PC-3 (cell line): ENCODE results near the gene RIT2. TPM values are rescaled to one million over a fixed set of nuclear protein-coding genes. Genes with fewer than 3 reads are reported as not detected.

Experiments used
- ATAC-seq: fragments of 200-7000 bp; cut with Tn5 transposase; 2 replicates; pipeline ENCODE4 v1.9.1; 2020; ENCODE audit warnings: mild to moderate bottlenecking, moderate library complexity
- BruUV-seq: library from RNA; stranded (reverse); fragments of 400-500 nt; replicated peaks from 2 replicates; lab custom pipeline; 2021; lab: Mats Ljungman, UMichigan
- CTCF ChIA-PET: fragments of 300-600 bp; sonication (Branson Sonifier 250); formaldehyde crosslinking; loops from one replicate; lab custom pipeline; 2022; ENCODE audit warnings: antibody characterized with exemption; lab: Charles Lee
- POLR2A ChIA-PET: fragments of 300-600 bp; sonication (Branson Sonifier 250); formaldehyde crosslinking; loops from one replicate; lab custom pipeline; 2022; ENCODE audit warnings: antibody characterized with exemption; ENCODE audit not compliant: unreplicated experiment; lab: Charles Lee
- DNase-seq: peaks from one replicate; pipeline ENCODE4 v3.0.0-alpha.2; 2015
- H2AFZ ChIP-seq: fragments of 300-600 bp; sonication (generic); 2 replicates; pipeline ENCODE4 v1.6.0; 2016; ENCODE audit warnings: antibody characterized with exemption, low read length
- H3F3A ChIP-seq: fragments of 300-600 bp; sonication (generic); one replicate; pipeline ENCODE4 v1.6.0; 2017; ENCODE audit warnings: antibody characterized with exemption, low read length, control low read depth, mild to moderate bottlenecking; ENCODE audit not compliant: unreplicated experiment
- H3K27ac ChIP-seq: fragments of 300-600 bp; sonication (generic); 2 replicates; pipeline ENCODE4 v1.5.1; 2016; ENCODE audit warnings: mild to moderate bottlenecking, low read length
- H3K27me3 ChIP-seq: fragments of 300-600 bp; sonication (generic); 2 replicates; pipeline ENCODE4 v1.6.1; 2016; ENCODE audit warnings: low read length, mixed read lengths
- H3K36me3 ChIP-seq: fragments of 300-600 bp; sonication (generic); 2 replicates; pipeline ENCODE4 v1.6.1; 2016; ENCODE audit warnings: low read depth, mixed run types, low read length, mixed read lengths
- H3K4me1 ChIP-seq: fragments of 300-600 bp; sonication (generic); 2 replicates; pipeline ENCODE4 v1.5.1; 2016; ENCODE audit warnings: low read length; ENCODE audit not compliant: insufficient read depth
- H3K4me2 ChIP-seq: fragments of 300-600 bp; sonication (generic); 2 replicates; pipeline ENCODE4 v1.6.0; 2016; ENCODE audit warnings: low read length
- H3K4me3 ChIP-seq: fragments of 300-600 bp; sonication (generic); 2 replicates; pipeline ENCODE4 v1.5.1; 2016; ENCODE audit warnings: mild to moderate bottlenecking, low read length, mixed read lengths
- H3K79me2 ChIP-seq: fragments of 300-600 bp; sonication (generic); 2 replicates; pipeline ENCODE4 v1.6.1; 2017; ENCODE audit warnings: low read length, mixed read lengths
- H3K9ac ChIP-seq: fragments of 300-600 bp; sonication (generic); 2 replicates; pipeline ENCODE4 v1.6.0; 2016; ENCODE audit warnings: mild to moderate bottlenecking, low read length
- H3K9me2 ChIP-seq: fragments of 300-600 bp; sonication (generic); replicated peaks from 2 replicates; pipeline ENCODE4 v1.6.1; 2016; ENCODE audit warnings: mixed run types, low read length, mixed read lengths
- H3K9me3 ChIP-seq: fragments of 300-600 bp; sonication (generic); 2 replicates; pipeline ENCODE4 v1.6.1; 2016; ENCODE audit warnings: low read length, mixed read lengths
- H4K20me1 ChIP-seq: fragments of 300-600 bp; sonication (generic); 2 replicates; pipeline ENCODE4 v1.6.1; 2016; ENCODE audit warnings: low read length, mixed read lengths
- EZH2 ChIP-seq: fragments of 300-600 bp; sonication (generic); IDR thresholded peaks from one replicate; pipeline ENCODE4 v1.6.1; 2017; ENCODE audit warnings: antibody characterized with exemption, mild to moderate bottlenecking, low read length; ENCODE audit not compliant: unreplicated experiment
- EZH2phosphoT487 ChIP-seq: fragments of 300-600 bp; sonication (generic); IDR thresholded peaks from 2 replicates; pipeline ENCODE4 v1.6.1; 2018; ENCODE audit warnings: mild to moderate bottlenecking, antibody characterized with exemption, low read length, borderline replicate concordance
- intact Hi-C: fragments of 100-400 bp; cut with micrococcal nuclease; formaldehyde crosslinking; loops from 2 replicates; pipeline ENCODE4 v1.9.0; 2023
- total RNA-seq: library from RNA; depleted of rRNA; stranded (reverse); fragments of >200 nt; gene quantifications from 2 replicates; pipeline ENCODE4 v1.2.3, GENCODE V29; 2014
- TF ChIP-seq, protein P1 (sequence below): fragments of 300-600 bp; sonication (generic); conservative IDR thresholded peaks from 2 replicates; pipeline ENCODE4 v1.5.1; 2017; ENCODE audit warnings: antibody characterized with exemption, low read depth, mild to moderate bottlenecking, low read length

Gene RIT2
- total RNA-seq, 1 experiment from 2014 or later: not detected

DNA sequence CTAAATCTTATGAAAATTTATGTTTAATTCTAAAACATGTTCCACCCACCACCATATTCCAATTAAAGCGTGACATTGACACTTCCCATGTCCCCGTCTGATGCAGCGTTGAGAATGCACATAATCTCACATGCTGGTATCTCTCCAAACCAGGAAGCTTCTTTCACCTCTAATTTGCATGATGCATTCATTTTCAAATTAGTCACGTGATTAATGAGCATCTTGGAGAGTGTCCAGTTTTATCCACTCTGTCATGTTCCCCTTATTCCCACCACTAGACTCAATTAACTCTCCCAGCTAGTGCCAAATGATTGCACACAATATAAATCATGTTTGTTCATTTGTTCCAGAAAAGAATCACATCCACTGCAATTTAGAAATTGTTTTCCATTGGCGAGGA is 105.8 kb downstream of the RIT2 start:
- CTCF ChIA-PET: no interaction called here
- H3K4me2 ChIP-seq: no peak overlapping the region
- no peaks in the 10 kb centered on the region for H4K20me1 ChIP-seq
- H3K9me3 ChIP-seq: no peaks in the 10 kb centered on the region
- H3K36me3 ChIP-seq: no peaks in the 10 kb centered on the region
- H3K9me2 ChIP-seq: no peaks in the 10 kb centered on the region
- no peak overlapping the region for H2AFZ ChIP-seq
- H3K4me1 ChIP-seq: no peaks in the 10 kb centered on the region
- TF ChIP-seq EZH2 (no peak), EZH2phosphoT487 (no peak)
- TF ChIP-seq, protein P1, sequence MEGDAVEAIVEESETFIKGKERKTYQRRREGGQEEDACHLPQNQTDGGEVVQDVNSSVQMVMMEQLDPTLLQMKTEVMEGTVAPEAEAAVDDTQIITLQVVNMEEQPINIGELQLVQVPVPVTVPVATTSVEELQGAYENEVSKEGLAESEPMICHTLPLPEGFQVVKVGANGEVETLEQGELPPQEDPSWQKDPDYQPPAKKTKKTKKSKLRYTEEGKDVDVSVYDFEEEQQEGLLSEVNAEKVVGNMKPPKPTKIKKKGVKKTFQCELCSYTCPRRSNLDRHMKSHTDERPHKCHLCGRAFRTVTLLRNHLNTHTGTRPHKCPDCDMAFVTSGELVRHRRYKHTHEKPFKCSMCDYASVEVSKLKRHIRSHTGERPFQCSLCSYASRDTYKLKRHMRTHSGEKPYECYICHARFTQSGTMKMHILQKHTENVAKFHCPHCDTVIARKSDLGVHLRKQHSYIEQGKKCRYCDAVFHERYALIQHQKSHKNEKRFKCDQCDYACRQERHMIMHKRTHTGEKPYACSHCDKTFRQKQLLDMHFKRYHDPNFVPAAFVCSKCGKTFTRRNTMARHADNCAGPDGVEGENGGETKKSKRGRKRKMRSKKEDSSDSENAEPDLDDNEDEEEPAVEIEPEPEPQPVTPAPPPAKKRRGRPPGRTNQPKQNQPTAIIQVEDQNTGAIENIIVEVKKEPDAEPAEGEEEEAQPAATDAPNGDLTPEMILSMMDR: no peak
- POLR2A ChIA-PET: no interaction called here
- no peaks in the 10 kb centered on the region for H3F3A ChIP-seq
- H3K4me3 ChIP-seq: no peak overlapping the region
- no peaks in the 10 kb centered on the region for H3K27me3 ChIP-seq
- no TSS peak for BruUV-seq
- no peaks in the 10 kb centered on the region for H3K79me2 ChIP-seq
- ATAC-seq: no peak
- no peak overlapping the region for H3K27ac ChIP-seq
- intact Hi-C loops: no loop called here
- no peak overlapping the region for H3K9ac ChIP-seq
- no peak for DNase-seq

DNA sequence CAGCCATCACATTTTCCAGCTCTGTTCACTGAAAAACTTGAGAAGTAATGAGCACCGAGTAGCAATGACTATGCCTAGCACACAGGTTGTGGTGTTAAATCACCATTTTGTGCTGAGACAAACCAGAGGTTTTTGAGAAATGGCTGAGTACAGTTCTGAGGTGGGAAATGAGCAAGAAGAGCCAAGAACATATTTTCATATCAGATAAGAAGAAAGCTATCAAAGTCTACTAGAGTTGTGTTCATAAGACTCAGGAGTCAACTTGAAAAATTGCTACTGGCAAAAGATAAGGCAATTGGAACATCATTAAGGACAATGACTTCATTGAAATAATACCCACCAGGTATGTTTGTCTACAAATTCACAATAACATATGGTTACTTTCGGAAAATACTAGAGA is 108.1 kb downstream of the RIT2 start:
- CTCF ChIA-PET: no interaction called here
- Histone ChIP-seq H4K20me1 (no peaks in the 10 kb centered on the region), H3K9me3 (no peaks in the 10 kb centered on the region), H3K36me3 (no peaks in the 10 kb centered on the region), H3K27me3 (no peaks in the 10 kb centered on the region), H3K4me1 (no peaks in the 10 kb centered on the region), H3K79me2 (no peaks in the 10 kb centered on the region), H2AFZ (no peak overlapping the region), H3F3A (no peaks in the 10 kb centered on the region), H3K9ac (no peak overlapping the region), H3K4me3 (no peak overlapping the region), H3K9me2 (no peaks in the 10 kb centered on the region), H3K4me2 (no peak overlapping the region), H3K27ac (no peak overlapping the region)
- no peak for TF ChIP-seq EZH2
- TF ChIP-seq, protein P1: no peak
- no peak for TF ChIP-seq EZH2phosphoT487
- intact Hi-C loops: no loop called here
- ATAC-seq: no peak
- no peak for DNase-seq
- POLR2A ChIA-PET: no interaction called here
- BruUV-seq: no TSS peak

DNA sequence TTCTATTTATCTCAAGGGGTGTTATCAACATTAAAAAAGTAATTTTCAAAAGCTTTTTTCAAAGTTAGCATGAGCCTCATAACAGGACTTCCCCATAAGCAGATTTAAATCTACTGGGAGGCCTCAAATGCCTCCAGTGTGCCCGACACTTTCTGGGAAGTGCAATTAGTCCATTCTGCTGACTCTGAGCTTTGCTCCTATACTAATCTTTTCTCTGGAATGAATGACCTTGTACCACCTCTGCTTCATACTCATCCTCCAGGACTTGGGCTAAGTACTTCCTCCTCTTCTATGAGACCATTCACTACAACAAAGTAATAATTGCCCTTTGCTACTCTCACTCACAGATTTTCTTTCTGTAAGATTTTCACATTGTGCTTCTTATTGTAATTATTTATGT is 111.1 kb downstream of the RIT2 start:
- POLR2A ChIA-PET: no interaction called here
- Histone ChIP-seq H3K79me2 (no peaks in the 10 kb centered on the region), H3K27ac (no peak overlapping the region), H3K9ac (no peak overlapping the region), H3K4me2 (no peak overlapping the region), H3F3A (no peaks in the 10 kb centered on the region), H3K9me2 (no peaks in the 10 kb centered on the region), H4K20me1 (no peaks in the 10 kb centered on the region), H3K4me1 (no peaks in the 10 kb centered on the region), H3K4me3 (no peak overlapping the region), H3K27me3 (no peaks in the 10 kb centered on the region), H3K36me3 (no peaks in the 10 kb centered on the region), H2AFZ (no peak overlapping the region), H3K9me3 (no peaks in the 10 kb centered on the region)
- CTCF ChIA-PET: no interaction called here
- intact Hi-C loops: no loop called here
- DNase-seq (no peak), ATAC-seq (no peak)
- no peak for TF ChIP-seq EZH2phosphoT487
- no TSS peak for BruUV-seq
